Measurements from ENCODE around the gene KEL. TPM values are rescaled to one million over a fixed set of nuclear protein-coding genes. Genes with fewer than 3 reads are reported as not detected.

The KEL gene
- total RNA-seq, 1 donor from 2014 or later: 0.32 TPM

DNA sequence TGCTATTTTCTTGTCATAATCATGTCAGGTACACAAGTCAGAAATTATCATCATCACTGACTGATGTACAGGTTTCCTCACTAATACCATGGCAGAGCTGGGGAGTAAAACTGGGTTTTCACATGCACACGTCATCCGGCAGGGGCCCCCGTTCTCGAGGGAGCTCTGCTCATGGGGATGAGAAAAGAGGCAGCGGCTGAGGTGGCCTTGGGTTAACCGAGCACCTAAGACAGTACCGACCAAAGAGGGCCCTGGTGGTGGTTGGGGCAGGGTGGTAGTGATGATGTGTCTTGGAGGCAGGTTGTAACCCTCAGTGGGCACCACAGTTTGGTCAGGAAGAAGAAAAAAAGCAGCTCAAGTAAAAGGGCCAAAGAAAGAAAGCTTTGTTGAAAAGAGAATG lies 64.5 kb downstream of the KEL start:
- no peak for ATAC-seq

DNA sequence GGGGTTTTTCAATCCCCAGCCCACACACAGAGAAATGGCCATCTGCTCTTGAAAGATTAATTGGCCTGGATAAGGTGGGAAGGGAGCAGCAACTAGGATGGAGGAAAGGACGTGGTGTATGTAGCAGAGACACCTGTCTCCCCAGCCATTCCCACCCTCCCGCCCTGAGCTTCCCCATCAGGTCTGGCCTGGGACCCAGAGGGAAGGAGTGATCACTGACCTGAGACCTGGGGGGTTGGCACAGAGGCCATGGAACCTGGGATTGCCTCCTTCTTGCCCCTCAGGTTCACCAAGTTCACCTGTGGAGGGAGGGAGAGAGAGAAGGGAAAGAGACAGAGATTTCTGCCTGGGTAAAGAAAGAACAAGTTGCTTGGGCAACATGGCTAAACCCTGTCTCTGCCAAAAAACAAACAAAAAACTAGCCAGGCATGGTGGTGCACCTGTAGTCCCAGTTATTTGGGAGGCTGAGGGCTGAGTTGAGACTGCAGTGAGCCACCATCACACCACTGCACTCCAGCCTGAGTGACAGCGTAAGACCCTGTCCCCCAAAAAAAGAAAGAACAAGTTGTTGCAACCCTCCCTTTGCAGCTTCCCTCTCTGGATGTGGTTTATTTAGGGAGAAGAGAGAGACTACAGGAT lies 65.3 kb downstream of the KEL start:
- no peak for ATAC-seq

DNA sequence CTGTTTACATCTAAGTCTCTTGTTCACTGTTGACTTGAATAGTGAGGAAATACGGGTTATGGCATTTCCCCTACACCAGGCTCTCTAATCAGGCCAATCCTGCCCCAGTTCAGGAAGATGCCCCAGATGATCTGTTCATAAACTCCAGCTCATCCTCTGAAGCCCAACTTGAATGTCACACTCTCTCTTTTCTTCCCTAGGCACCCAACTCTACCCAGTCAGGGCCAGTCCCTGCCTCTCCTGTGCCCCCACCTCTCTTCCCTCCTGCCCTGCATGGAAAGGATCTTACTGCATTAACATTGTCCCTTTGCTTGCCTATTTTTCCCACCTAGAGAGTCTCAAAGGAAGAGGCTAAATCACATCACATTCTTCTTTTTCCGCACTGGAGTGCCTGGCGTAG lies 66.0 kb downstream of the KEL start:
- ATAC-seq: no peak

DNA sequence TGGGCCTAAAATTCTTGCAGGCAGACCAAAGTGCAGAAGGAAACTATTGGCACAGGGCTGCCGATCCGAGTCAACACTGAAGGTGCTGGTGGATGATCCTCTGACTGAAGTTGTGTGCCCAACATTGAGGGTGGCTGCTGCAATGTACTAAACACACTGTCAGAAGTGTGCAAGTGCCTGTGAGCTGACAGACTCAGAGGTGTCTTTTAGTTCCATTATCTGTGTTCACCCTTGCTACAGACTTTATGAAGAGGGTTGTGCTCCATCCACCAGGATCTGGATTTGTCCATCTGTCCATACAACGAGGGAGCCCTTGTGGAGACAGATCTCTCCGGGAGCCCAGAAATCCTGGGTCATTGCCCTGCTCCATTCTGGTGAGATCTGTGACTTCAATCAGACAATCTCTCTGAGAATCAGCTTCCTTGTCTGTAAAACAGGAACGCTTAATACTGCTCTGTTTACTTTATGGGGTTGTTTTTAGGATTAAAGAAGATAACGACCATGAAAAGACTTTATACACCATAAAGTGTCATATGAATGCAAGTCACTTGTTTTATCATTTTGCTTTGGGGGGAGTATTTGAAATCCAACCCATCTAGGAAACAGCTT lies 67.1 kb downstream of the KEL start:
- no peak for ATAC-seq

DNA sequence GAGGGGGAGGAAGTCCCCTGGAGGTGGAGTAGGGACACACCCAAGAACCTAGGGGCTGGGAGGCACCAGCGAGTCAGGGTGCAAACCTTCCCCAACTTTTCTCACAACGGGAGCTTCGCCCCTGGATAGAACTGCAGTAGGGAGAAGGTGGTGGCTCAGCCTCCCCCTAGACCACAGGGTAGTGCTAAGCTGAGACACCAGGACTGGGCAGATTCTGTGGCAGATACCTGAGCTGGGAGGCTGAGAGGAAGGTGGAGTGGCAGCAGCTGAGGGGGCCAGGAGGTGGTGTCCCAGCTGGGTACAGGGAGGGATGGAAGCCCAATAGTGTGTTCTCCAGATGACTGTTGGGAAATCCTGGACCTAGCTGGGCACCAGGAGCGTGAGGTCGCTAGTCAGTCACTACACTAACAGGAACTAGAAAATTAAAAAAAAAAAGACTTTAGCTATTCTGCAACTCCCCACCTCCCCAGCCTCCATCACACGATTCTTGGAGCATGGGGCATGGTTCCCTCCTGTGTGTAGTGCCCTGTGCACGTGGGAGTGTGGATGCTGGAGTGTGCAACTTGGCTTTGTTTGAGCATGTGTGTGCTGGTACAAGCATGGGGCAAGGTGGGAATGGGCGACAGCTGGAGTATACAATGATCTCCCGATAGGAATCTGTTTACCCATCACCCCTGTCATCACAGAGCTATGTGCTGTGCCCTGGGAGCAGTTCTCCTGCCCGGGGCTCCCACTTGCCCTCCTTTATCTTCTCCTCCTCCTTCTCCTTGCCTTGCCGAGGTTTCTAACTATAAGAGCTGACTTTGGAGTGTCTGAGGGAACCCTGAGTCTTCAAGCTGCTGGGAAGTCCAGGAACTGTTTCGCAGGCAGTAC lies 67.8 kb downstream of the KEL start:
- ATAC-seq: no peak

GRCh38 chr7:142892951-142893350 lies 69.2 kb downstream of the KEL start:
- ATAC-seq: no peak

GRCh38 chr7:142891490-142892082 lies 70.6 kb downstream of the KEL start:
- no peak for ATAC-seq

Other genes with a start within 250 kb of the KEL start
- not detected for gene PRSS1, start 212.9 kb downstream of the KEL start, total RNA-seq
- gene PRSS2, start 191.4 kb downstream of the KEL start, total RNA-seq: not detected
- 18.1 TPM for gene EPHB6, start 107.3 kb downstream of the KEL start, total RNA-seq
- 0.68 TPM for gene TRPV6, start 76.6 kb downstream of the KEL start, total RNA-seq
- gene TRPV5, start 28.6 kb downstream of the KEL start, total RNA-seq: not detected
- gene LLCFC1, start 22.9 kb downstream of the KEL start, total RNA-seq: not detected
- not detected for gene OR9A2, start 64.8 kb upstream of the KEL start, total RNA-seq
- not detected for gene OR6V1, start 90.0 kb upstream of the KEL start, total RNA-seq
- 0.56 TPM for gene PIP, start 169.7 kb upstream of the KEL start, total RNA-seq
- gene TAS2R39, start 221.1 kb upstream of the KEL start, total RNA-seq: not detected

All from esophagus mucosa (tissue), 1 donor.